IMR-90 (cell line): Measurements from ENCODE around the gene ARHGEF39. TPM values are rescaled to one million over a fixed set of nuclear protein-coding genes. Genes with fewer than 3 reads are reported as not detected.
A peak's percentile ranks its signal among the peaks of the same experiment; 100 is the strongest.

Source experiments
- ATAC-seq: fragments of 200-7000 bp; cut with Tn5 transposase; 2 replicates; pipeline ENCODE4 v1.9.1; 2020; ENCODE audit warnings: low read depth, mild to moderate bottlenecking, moderate library complexity
- BruUV-seq: library from RNA; stranded (reverse); fragments of 400-500 nt; replicated peaks from 2 replicates; lab custom pipeline; 2021; lab: Mats Ljungman, UMichigan
- CTCF ChIA-PET: fragments of 300-600 bp; formaldehyde crosslinking; extraction: SDS; loops from one replicate; lab custom pipeline; 2021; ENCODE audit warnings: antibody characterized with exemption; lab: Yijun Ruan, JAX
- POLR2A ChIA-PET: fragments of 300-600 bp; sonication (Branson Sonifier 250); formaldehyde crosslinking; loops from one replicate; lab custom pipeline; 2022; ENCODE audit warnings: antibody characterized with exemption; ENCODE audit not compliant: unreplicated experiment; lab: Charles Lee
- DNase-seq: peaks from one replicate; pipeline ENCODE4 v3.0.0; 2013
- H2AFZ ChIP-seq: replicated peaks from 2 replicates; pipeline ENCODE3; 2013; ENCODE audit warnings: low read length, mild to moderate bottlenecking; ENCODE audit not compliant: poor library complexity
- H2AK5ac ChIP-seq: 2 replicates; pipeline ENCODE4 v1.6.1; 2013; ENCODE audit warnings: low read depth, low read length, inconsistent platforms
- H2AK9ac ChIP-seq: replicated peaks from 2 replicates; pipeline ENCODE3; 2013; ENCODE audit warnings: mild to moderate bottlenecking, low read depth, low read length, moderate library complexity; ENCODE audit not compliant: poor library complexity
- H2BK120ac ChIP-seq: 2 replicates; pipeline ENCODE4 v1.6.1; 2013; ENCODE audit warnings: low read depth, low read length, inconsistent platforms
- H2BK15ac ChIP-seq: 3 replicates; pipeline ENCODE4 v1.6.1; 2013; ENCODE audit warnings: low read depth, low read length, inconsistent platforms
- H2BK20ac ChIP-seq: 2 replicates; pipeline ENCODE4 v1.6.1; 2013; ENCODE audit warnings: low read depth, mild to moderate bottlenecking, inconsistent platforms, low read length, moderate library complexity
- H2BK5ac ChIP-seq: 2 replicates; pipeline ENCODE4 v1.6.1; 2013; ENCODE audit warnings: mild to moderate bottlenecking, low read depth, low read length, inconsistent platforms; ENCODE audit not compliant: poor library complexity, severe bottlenecking
- H3K14ac ChIP-seq: replicated peaks from 2 replicates; pipeline ENCODE4 v1.6.1; 2013; ENCODE audit warnings: low read depth, low read length, inconsistent platforms
- H3K18ac ChIP-seq: 2 replicates; pipeline ENCODE4 v1.6.1; 2013; ENCODE audit warnings: low read depth, low read length, control low read depth
- H3K23ac ChIP-seq: 2 replicates; pipeline ENCODE4 v1.6.1; 2013; ENCODE audit warnings: low read depth, low read length, inconsistent platforms
- H3K27ac ChIP-seq: 2 replicates; pipeline ENCODE4 v1.5.1; 2013; ENCODE audit warnings: mild to moderate bottlenecking, control low read depth, low read length; ENCODE audit not compliant: insufficient read depth
- H3K27me3 ChIP-seq: 2 replicates; pipeline ENCODE4 v1.6.1; 2013; ENCODE audit warnings: low read length; ENCODE audit not compliant: control insufficient read depth, insufficient read depth
- H3K36me3 ChIP-seq: 2 replicates; pipeline ENCODE4 v1.6.1; 2013; ENCODE audit warnings: low read length, mixed read lengths; ENCODE audit not compliant: control insufficient read depth, insufficient read depth
- H3K4ac ChIP-seq: 2 replicates; pipeline ENCODE4 v1.6.1; 2013; ENCODE audit warnings: low read depth, low read length, inconsistent platforms
- H3K4me1 ChIP-seq: 2 replicates; pipeline ENCODE4 v1.6.1; 2013; ENCODE audit warnings: low read length, mixed read lengths; ENCODE audit not compliant: control insufficient read depth, insufficient read depth
- H3K4me2 ChIP-seq: 2 replicates; pipeline ENCODE4 v1.6.1; 2013; ENCODE audit warnings: low read depth, mild to moderate bottlenecking, control low read depth, low read length, moderate library complexity
- H3K4me3 ChIP-seq: 2 replicates; pipeline ENCODE4 v1.5.1; 2013; ENCODE audit warnings: low read depth, mild to moderate bottlenecking, control low read depth, low read length, moderate library complexity; ENCODE audit not compliant: insufficient read depth
- H3K56ac ChIP-seq: 2 replicates; pipeline ENCODE4 v1.6.1; 2013; ENCODE audit warnings: low read length, inconsistent platforms; ENCODE audit not compliant: insufficient read depth; ENCODE audit errors: extremely low read depth
- H3K79me1 ChIP-seq, 2 experiments: 2 replicates each; pipeline ENCODE4 v1.6.1; 2013; ENCODE audit warnings: low read length in 2 of 2, inconsistent platforms in 1 of 2, low read depth in 1 of 2
- H3K9ac ChIP-seq: 2 replicates; pipeline ENCODE4 v1.6.1; 2013; ENCODE audit warnings: low read depth, low read length, control low read depth
- H3K9me1 ChIP-seq: 2 replicates; pipeline ENCODE4 v1.6.1; 2013; ENCODE audit warnings: low read length, inconsistent platforms; ENCODE audit not compliant: insufficient read depth
- H3K9me3 ChIP-seq: 2 replicates; pipeline ENCODE4 v1.6.1; 2013; ENCODE audit warnings: low read length; ENCODE audit not compliant: control insufficient read depth, insufficient read depth
- H4K20me1 ChIP-seq: 2 replicates; pipeline ENCODE4 v1.6.1; 2013; ENCODE audit warnings: low read length, inconsistent platforms; ENCODE audit not compliant: insufficient read depth
- H4K5ac ChIP-seq: 2 replicates; pipeline ENCODE4 v1.6.1; 2013; ENCODE audit warnings: mild to moderate bottlenecking, low read depth, low read length, control low read depth
- H4K8ac ChIP-seq, 2 experiments: 2 replicates each; pipeline ENCODE4 v1.6.1; 2013; ENCODE audit warnings: low read depth in 2 of 2, low read length in 2 of 2, control low read depth in 1 of 2, inconsistent platforms in 1 of 2
- H4K91ac ChIP-seq: 2 replicates; pipeline ENCODE4 v1.6.1; 2013; ENCODE audit warnings: low read depth, low read length, inconsistent platforms; ENCODE audit not compliant: insufficient read depth
- BHLHE40 ChIP-seq: fragments of 150-350 bp; IDR thresholded peaks from 2 replicates; pipeline ENCODE4 v1.6.1; 2016; ENCODE audit warnings: mild to moderate bottlenecking, low read depth, low read length
- CEBPB ChIP-seq: IDR thresholded peaks from 2 replicates; pipeline ENCODE4 v1.6.1; 2012; ENCODE audit warnings: low read depth, low read length, improper control_type of control experiment
- CHD1 ChIP-seq: IDR thresholded peaks from 2 replicates; pipeline ENCODE4 v1.6.1; 2012; ENCODE audit warnings: low read depth, low read length, improper control_type of control experiment
- CTCF ChIP-seq: conservative IDR thresholded peaks from 2 replicates; pipeline ENCODE4 v1.5.1; 2012; ENCODE audit warnings: mild to moderate bottlenecking, low read depth, low read length, improper control_type of control experiment
- FOS ChIP-seq: fragments of 150-350 bp; IDR thresholded peaks from 2 replicates; pipeline ENCODE4 v1.6.1; 2016; ENCODE audit warnings: low read depth, low read length
- MAFK ChIP-seq: IDR thresholded peaks from 2 replicates; pipeline ENCODE4 v1.6.1; 2012; ENCODE audit warnings: low read depth, low read length, improper control_type of control experiment
- MAZ ChIP-seq: IDR thresholded peaks from 2 replicates; pipeline ENCODE4 v1.6.1; 2012; ENCODE audit warnings: low read depth, mild to moderate bottlenecking, low read length, improper control_type of control experiment, moderate library complexity, borderline replicate concordance
- MXI1 ChIP-seq: IDR thresholded peaks from 2 replicates; pipeline ENCODE4 v1.6.1; 2012; ENCODE audit warnings: low read depth, mild to moderate bottlenecking, low read length, moderate library complexity, borderline replicate concordance
- NFE2L2 ChIP-seq: fragments of 150-350 bp; IDR thresholded peaks from 2 replicates; pipeline ENCODE4 v1.6.1; 2016; ENCODE audit warnings: low read depth, mild to moderate bottlenecking, low read length
- POLR2A ChIP-seq: IDR thresholded peaks from 2 replicates; pipeline ENCODE4 v1.6.1; 2012; ENCODE audit warnings: mild to moderate bottlenecking, low read depth, low read length
- RAD21 ChIP-seq: IDR thresholded peaks from 2 replicates; pipeline ENCODE4 v1.6.1; 2012; ENCODE audit warnings: low read length, improper control_type of control experiment
- RCOR1 ChIP-seq: IDR thresholded peaks from 2 replicates; pipeline ENCODE4 v1.6.1; 2012; ENCODE audit warnings: mild to moderate bottlenecking, low read length, improper control_type of control experiment; ENCODE audit not compliant: insufficient replicate concordance
- SMC3 ChIP-seq: fragments of 150-350 bp; IDR thresholded peaks from 2 replicates; pipeline ENCODE4 v1.6.1; 2016; ENCODE audit warnings: low read depth, mild to moderate bottlenecking, antibody characterized with exemption, low read length, moderate library complexity
- WGBS, 2 experiments: methylation state at CpG; one replicate each; pipeline versions ENCODE4 v1.1.5 to v1.1.7; 2013; ENCODE audit warnings: missing lambda C conversion rate in 2 of 2; ENCODE audit not compliant: insufficient read length in 1 of 2; ENCODE audit errors: extremely low coverage in 2 of 2; 5-methylcytosine and 5-hydroxymethylcytosine counted together
- dilution Hi-C: fragments of 300-500 bp; cut with HindIII; formaldehyde crosslinking; loops from one replicate; pipeline ENCODE4 v1.14.3; 2018; ENCODE audit warnings: low sequenced_read_pairs; ENCODE audit not compliant: unreplicated experiment
- in situ Hi-C: fragments of 300-500 bp; cut with MboI; formaldehyde crosslinking; loops from 3 replicates; pipeline ENCODE4 v1.14.3; 2019; ENCODE audit warnings: low sequenced_read_pairs, inconsistent platforms, mixed read lengths
- intact Hi-C: fragments of 100-400 bp; cut with micrococcal nuclease; formaldehyde crosslinking; loops from 2 replicates; pipeline ENCODE4 v1.10.0; 2022
- polyA plus RNA-seq, 3 experiments: library from polyadenylated mRNA; depleted of rRNA; stranded (reverse); fragments of >200 nt; gene quantifications; 2 replicates each; pipeline ENCODE4 v1.2.3, GENCODE V29; 2012; ENCODE audit warnings: low replicate concordance in 1 of 3
- total RNA-seq: library from RNA; depleted of rRNA; stranded (reverse); fragments of >200 nt; gene quantifications from 2 replicates; pipeline ENCODE4 v1.2.3, GENCODE V29; 2012
- TF ChIP-seq, protein P1 (sequence below): fragments of 150-350 bp; IDR thresholded peaks from 2 replicates; pipeline ENCODE4 v1.6.1; 2017; ENCODE audit warnings: mild to moderate bottlenecking, antibody characterized with exemption, low read length, low read depth

Gene ARHGEF39
- total and polyA plus RNA-seq, 2 of the 4 experiments (the other 2 are of a cell fraction), result 2.5 to 2.8 TPM

DNA sequence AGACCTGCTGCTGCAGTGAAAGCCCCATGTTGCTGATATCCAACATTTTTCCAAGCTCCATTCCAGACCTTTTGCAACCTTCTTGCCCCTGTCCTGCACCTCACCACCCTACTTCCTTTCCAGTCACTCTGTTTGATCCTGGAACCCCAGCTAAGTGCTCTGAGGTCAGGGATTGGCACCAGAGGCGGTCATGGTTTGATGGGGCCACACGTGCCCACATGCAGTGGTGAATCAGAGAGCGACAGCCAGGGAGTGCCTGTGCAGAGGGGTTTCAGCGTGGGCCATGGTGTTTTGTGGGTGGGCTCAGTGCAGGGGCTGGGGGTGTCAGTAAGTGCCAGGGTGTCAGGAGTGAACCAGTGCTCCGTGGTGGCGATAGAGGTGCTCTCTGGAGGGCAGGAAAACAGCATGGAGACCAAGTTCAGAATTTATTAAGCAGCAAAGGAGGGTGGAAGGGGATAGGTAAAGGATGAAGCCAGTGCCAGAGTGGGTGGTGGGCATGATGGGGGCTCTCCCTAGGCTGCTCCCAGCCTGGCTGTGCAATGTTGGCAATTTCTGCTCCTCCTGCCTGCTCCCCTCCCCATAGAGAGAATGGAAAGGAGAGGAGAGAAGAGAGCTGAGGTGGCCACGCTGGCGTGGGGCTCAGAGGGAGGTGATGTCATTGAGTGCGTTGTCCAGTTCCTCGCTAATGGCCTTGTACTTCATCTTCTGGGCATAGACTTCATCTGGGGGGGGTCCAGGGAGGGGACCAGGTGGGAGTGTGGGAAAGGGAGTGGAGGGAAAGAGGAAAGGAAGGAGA is 17.7 kb upstream of the ARHGEF39 start:
- Histone ChIP-seq H4K8ac (peak overlapping the region in 1 of 2 experiments; percentile 15; a peak in 1 of 4 replicates), H3K9me3 (no peaks in the 10 kb centered on the region), H4K20me1 (peaks cover 78% of the 10 kb centered on the region), H3K27me3 (no peaks in the 10 kb centered on the region), H3K27ac (peak overlapping the region; percentile 47; the same call in 1 of the 2 replicates), H3K36me3 (peaks cover 59% of the 10 kb centered on the region), H3K23ac (peak overlapping the region; percentile 61), H3K14ac (0 out of 2 replicates have a peak overlapping the region, but pooled peaks have one; percentile 27), H2AFZ (no peak overlapping the region), H3K56ac (no peak overlapping the region), H3K4me3 (no peak overlapping the region), H3K4me1 (peaks cover 60% of the 10 kb centered on the region), H2BK15ac (no peak overlapping the region), H2AK9ac (peak overlapping the region; percentile 51), H3K79me1 (peaks cover 13 to 76% of the 10 kb centered on the region in 2 experiments), H3K9me1 (peaks cover 54% of the 10 kb centered on the region), H2BK5ac (peak overlapping the region; percentile 59), H4K5ac (no peak overlapping the region; the same call in 1 of the 2 replicates), H3K9ac (no peak overlapping the region; the same call in 1 of the 2 replicates), H3K18ac (no peak overlapping the region), H2BK20ac (no peak overlapping the region), H2BK120ac (no peak overlapping the region), H2AK5ac (no peak overlapping the region), H3K4ac (no peak overlapping the region), H4K91ac (no peak overlapping the region), H3K4me2 (no peak overlapping the region; the same call in 1 of the 2 replicates)
- ChIA-PET CTCF (interaction anchor here (1.4 kb wide), 1 partner anchor 14 kb away, joined by 7 read pairs; no protein-coding TSS in a partner anchor), POLR2A (interaction anchor here (0.6 to 1.6 kb wide), 3 partner anchors 9 to 44 kb away, joined by 3 read pairs; no protein-coding TSS in a partner anchor)
- no peak for DNase-seq
- WGBS, 2 experiments, result 89% methylated on average over 6 of the region's 10 CpGs; no CpG with 5 or more reads in 1 of the 2 experiments
- ATAC-seq, result no peak
- in situ Hi-C loops, result no loop called here
- dilution Hi-C loops, result no loop called here
- intact Hi-C loops, result loop anchor here (10.0 kb wide), 1 partner anchor 78 kb away; the partner anchor contains the start of gene TESK1
- BruUV-seq, result no TSS peak
- TF ChIP-seq RCOR1, result no peak
- TF ChIP-seq FOS, result no peak
- no peak for TF ChIP-seq SMC3
- no peak for TF ChIP-seq POLR2A
- no peak for TF ChIP-seq RAD21
- TF ChIP-seq CEBPB, result no peak
- no peak for TF ChIP-seq MXI1
- no peak for TF ChIP-seq MAFK
- no peak for TF ChIP-seq CHD1
- TF ChIP-seq NFE2L2, result no peak
- TF ChIP-seq MAZ, result no peak
- TF ChIP-seq, protein P1, sequence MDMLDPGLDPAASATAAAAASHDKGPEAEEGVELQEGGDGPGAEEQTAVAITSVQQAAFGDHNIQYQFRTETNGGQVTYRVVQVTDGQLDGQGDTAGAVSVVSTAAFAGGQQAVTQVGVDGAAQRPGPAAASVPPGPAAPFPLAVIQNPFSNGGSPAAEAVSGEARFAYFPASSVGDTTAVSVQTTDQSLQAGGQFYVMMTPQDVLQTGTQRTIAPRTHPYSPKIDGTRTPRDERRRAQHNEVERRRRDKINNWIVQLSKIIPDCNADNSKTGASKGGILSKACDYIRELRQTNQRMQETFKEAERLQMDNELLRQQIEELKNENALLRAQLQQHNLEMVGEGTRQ, result no peak
- TF ChIP-seq CTCF, result no peak
- TF ChIP-seq BHLHE40, result no peak
